Neural cell (in vitro differentiated cells): ENCODE measurements around the gene ACAN. TPM values are rescaled to one million over a fixed set of nuclear protein-coding genes. Genes with fewer than 3 reads are reported as not detected.

Experiments used
- H2AFZ ChIP-seq: fragments of 200-600, 300-800 bp; sonication (generic), shearing (Covaris generic); 2 replicates; pipeline ENCODE4 v1.6.0; 2014; ENCODE audit warnings: low read depth, mild to moderate bottlenecking, antibody characterized with exemption, low read length, moderate library complexity
- H3F3A ChIP-seq: fragments of 200-600 bp; shearing (Covaris generic); 2 replicates; pipeline ENCODE4 v1.6.1; 2016; ENCODE audit warnings: mild to moderate bottlenecking, moderate library complexity, mixed read lengths, antibody characterized with exemption, low read length; ENCODE audit not compliant: insufficient read depth, poor library complexity, severe bottlenecking
- H3K27ac ChIP-seq: fragments of 200-600, 300-800 bp; sonication (generic), shearing (Covaris generic); 2 replicates; pipeline ENCODE4 v1.5.1; 2014; ENCODE audit warnings: mild to moderate bottlenecking, low read length, moderate library complexity
- H3K27me3 ChIP-seq: fragments of 300-800, 200-600 bp; sonication (generic), shearing (Covaris generic); 2 replicates; pipeline ENCODE4 v1.6.0; 2014; ENCODE audit warnings: mild to moderate bottlenecking, low read depth, low read length, moderate library complexity; ENCODE audit not compliant: insufficient read depth
- H3K36me3 ChIP-seq: fragments of 300-800, 200-600 bp; sonication (generic), shearing (Covaris generic); 2 replicates; pipeline ENCODE4 v1.5.1; 2014; ENCODE audit warnings: mild to moderate bottlenecking, antibody characterized with exemption, low read length, moderate library complexity; ENCODE audit not compliant: insufficient read depth
- H3K4me2 ChIP-seq: fragments of 300-800, 200-600 bp; sonication (generic), shearing (Covaris generic); 2 replicates; pipeline ENCODE4 v1.6.0; 2014; ENCODE audit warnings: mild to moderate bottlenecking, low read length
- H3K4me3 ChIP-seq: fragments of 300-800, 200-600 bp; sonication (generic), shearing (Covaris generic); 2 replicates; pipeline ENCODE4 v1.5.1; 2014; ENCODE audit warnings: mild to moderate bottlenecking, low read length, moderate library complexity
- H3K79me2 ChIP-seq: fragments of 200-600 bp; shearing (Covaris generic); replicated peaks from 2 replicates; pipeline ENCODE4 v1.6.0; 2014; ENCODE audit warnings: mild to moderate bottlenecking, low read length, moderate library complexity; ENCODE audit not compliant: insufficient read depth
- H3K9ac ChIP-seq: fragments of 300-800, 200-600 bp; sonication (generic), shearing (Covaris generic); 2 replicates; pipeline ENCODE4 v1.6.1; 2016; ENCODE audit warnings: mild to moderate bottlenecking, low read length, mixed read lengths
- H3K9me2 ChIP-seq: fragments of 200-600 bp; shearing (Covaris generic); 2 replicates; pipeline ENCODE4 v1.6.1; 2016; ENCODE audit warnings: mild to moderate bottlenecking, low read length, mixed read lengths; ENCODE audit not compliant: insufficient read depth
- H3K9me3 ChIP-seq: fragments of 200-600, 300-800 bp; sonication (generic), shearing (Covaris generic); 2 replicates; pipeline ENCODE4 v1.6.1; 2016; ENCODE audit warnings: mild to moderate bottlenecking, mixed run types, low read length, moderate library complexity, mixed read lengths
- H4K20me1 ChIP-seq: fragments of 200-600 bp; shearing (Covaris generic); 2 replicates; pipeline ENCODE4 v1.6.1; 2016; ENCODE audit warnings: mild to moderate bottlenecking, mixed run types; ENCODE audit not compliant: insufficient read depth
- CTCF ChIP-seq: fragments of 450-650 bp; IDR thresholded peaks from 2 replicates; pipeline ENCODE4 v1.5.1; 2014; ENCODE audit warnings: antibody characterized with exemption, mild to moderate bottlenecking, moderate library complexity; ENCODE audit not compliant: poor library complexity, severe bottlenecking
- EP300 ChIP-seq: fragments of 450-650 bp; conservative IDR thresholded peaks from 2 replicates; pipeline ENCODE4 v1.6.1; 2014; ENCODE audit warnings: antibody characterized with exemption, mild to moderate bottlenecking, moderate library complexity; ENCODE audit not compliant: poor library complexity, severe bottlenecking
- EZH2 ChIP-seq: fragments of 200-600, 300-800 bp; shearing (Covaris generic), sonication (generic); IDR thresholded peaks from 2 replicates; pipeline ENCODE4 v1.6.1; 2014; ENCODE audit warnings: antibody characterized with exemption, low read length, borderline replicate concordance, mild to moderate bottlenecking; ENCODE audit not compliant: insufficient read depth, poor library complexity, severe bottlenecking
- MXI1 ChIP-seq: fragments of 450-650 bp; conservative IDR thresholded peaks from 2 replicates; pipeline ENCODE4 v1.6.1; 2014; ENCODE audit warnings: antibody characterized with exemption, mild to moderate bottlenecking; ENCODE audit not compliant: poor library complexity, severe bottlenecking
- POLR2AphosphoS5 ChIP-seq: IDR thresholded peaks from 2 replicates; pipeline ENCODE4 v1.6.1; 2012
- RAD21 ChIP-seq: fragments of 450-650 bp; conservative IDR thresholded peaks from 2 replicates; pipeline ENCODE4 v1.6.1; 2014; ENCODE audit warnings: antibody characterized with exemption, mild to moderate bottlenecking, moderate library complexity
- REST ChIP-seq: IDR thresholded peaks from 2 replicates; pipeline ENCODE4 v1.6.1; 2012; ENCODE audit warnings: borderline replicate concordance
- SMC3 ChIP-seq: fragments of 450-650 bp; conservative IDR thresholded peaks from 2 replicates; pipeline ENCODE4 v1.6.1; 2014; ENCODE audit warnings: antibody characterized with exemption, mild to moderate bottlenecking, moderate library complexity; ENCODE audit not compliant: poor library complexity
- TAF1 ChIP-seq: IDR thresholded peaks from 2 replicates; pipeline ENCODE4 v1.6.1; 2012; ENCODE audit warnings: low read depth
- polyA plus RNA-seq: library from polyadenylated mRNA; depleted of rRNA; stranded (reverse); fragments of >200 nt; gene quantifications from 2 replicates; pipeline ENCODE4 v1.2.3, GENCODE V29; 2014

ACAN gene
- polyA plus RNA-seq, 1 donor from 2014 or later, result not detected

GRCh38 chr15:88800026-88800425 is 3.2 kb upstream of the ACAN start:
- TF ChIP-seq CTCF, result no peak
- TF ChIP-seq EP300, result no peak
- no peak for TF ChIP-seq SMC3
- no peak for TF ChIP-seq POLR2AphosphoS5
- no peak for TF ChIP-seq MXI1
- no peak for TF ChIP-seq EZH2
- TF ChIP-seq REST, result no peak
- no peak for TF ChIP-seq TAF1
- no peak for TF ChIP-seq RAD21
- Histone ChIP-seq H3K27ac (no peak overlapping the region), H3K79me2 (no peaks in the 10 kb centered on the region), H3K4me3 (no peak overlapping the region), H3F3A (no peaks in the 10 kb centered on the region), H3K27me3 (peaks cover 33% of the 10 kb centered on the region), H2AFZ (no peak overlapping the region), H3K9me2 (no peaks in the 10 kb centered on the region), H3K9ac (no peak overlapping the region), H4K20me1 (no peaks in the 10 kb centered on the region), H3K36me3 (no peaks in the 10 kb centered on the region), H3K9me3 (no peaks in the 10 kb centered on the region), H3K4me2 (no peak overlapping the region)

GRCh38 chr15:88800738-88801137 is 2.5 kb upstream of the ACAN start:
- Histone ChIP-seq H3K36me3 (no peaks in the 10 kb centered on the region), H2AFZ (no peak overlapping the region), H3K9me2 (no peaks in the 10 kb centered on the region), H3K9ac (no peak overlapping the region), H3K27me3 (peaks cover 40% of the 10 kb centered on the region), H3K4me3 (no peak overlapping the region), H3F3A (no peaks in the 10 kb centered on the region), H4K20me1 (no peaks in the 10 kb centered on the region), H3K4me2 (no peak overlapping the region), H3K79me2 (no peaks in the 10 kb centered on the region), H3K9me3 (no peaks in the 10 kb centered on the region), H3K27ac (no peak overlapping the region)
- no peak for TF ChIP-seq POLR2AphosphoS5
- TF ChIP-seq EP300, result no peak
- TF ChIP-seq CTCF, result no peak
- TF ChIP-seq TAF1, result no peak
- no peak for TF ChIP-seq MXI1
- no peak for TF ChIP-seq REST
- TF ChIP-seq SMC3, result no peak
- no peak for TF ChIP-seq RAD21
- no peak for TF ChIP-seq EZH2
